Measurements from ENCODE around the gene SLC14A1.

- TF ChIP-seq JUND (IDR thresholded peaks at IDR 0.05; ENCODE audit: low read length) (no peak), ATF2 (IDR thresholded peaks at IDR 0.05; ENCODE audit: low read length) (no peak), BACH1 (IDR thresholded peaks at IDR 0.05; ENCODE audit: low read length) (no peak), POLR2AphosphoS5 (IDR thresholded peaks at IDR 0.05; ENCODE audit: low read depth, low read length) (no peak), EP300 (IDR thresholded peaks at IDR 0.05; ENCODE audit: borderline replicate concordance in 1 of 2, low read depth in 2 of 2, low read length in 2 of 2) (no peak)
Observed at GRCh38 chr18:45713239-45713638, 10.7 kb upstream of the SLC14A1 start.
